Heart left ventricle (tissue), 16 donors: Measurements from ENCODE around the gene SYTL2. TPM values are rescaled to one million over a fixed set of nuclear protein-coding genes. Genes with fewer than 3 reads are reported as not detected.

Experiments used
- ATAC-seq, 4 donors: fragments of 200-7000 bp; cut with Tn5 transposase; one replicate each; pipeline ENCODE4 v1.9.1; 2020 to 2022; ENCODE audit warnings: moderate library complexity in 4 of 4, mild to moderate bottlenecking in 3 of 4, moderate number of reproducible peaks in 1 of 4
- DNase-seq, 5 donors: peaks; one replicate each; pipeline ENCODE4 v3.0.0-alpha.2; 2020
- H3K27ac ChIP-seq, 12 donors: fragments of 200-600 bp; sonication (generic) in 4 of 12; one replicate each; pipeline versions ENCODE4 v1.5.0 to v1.8.0; 2016 to 2022; ENCODE audit warnings: mild to moderate bottlenecking in 2 of 12
- H3K27me3 ChIP-seq, 9 donors: fragments of 200-600 bp; sonication (generic) in 2 of 9; one replicate each; pipeline versions ENCODE4 v1.5.1 to v1.8.0; 2016 to 2022; ENCODE audit warnings: mild to moderate bottlenecking in 3 of 9
- H3K36me3 ChIP-seq, 9 donors: fragments of 200-600 bp; sonication (generic) in 2 of 9; one replicate each; pipeline versions ENCODE4 v1.5.0 to v1.8.0; 2018 to 2022; ENCODE audit warnings: mild to moderate bottlenecking in 2 of 9
- H3K4me1 ChIP-seq, 12 donors: fragments of 200-600 bp; sonication (generic) in 4 of 12; one replicate each; pipeline versions ENCODE4 v1.5.0 to v1.8.0; 2016 to 2022; ENCODE audit warnings: mild to moderate bottlenecking in 3 of 12
- H3K4me3 ChIP-seq, 12 donors: fragments of 200-600 bp; sonication (generic) in 4 of 12; one replicate each; pipeline versions ENCODE4 v1.5.0 to v1.8.0; 2017 to 2022; ENCODE audit warnings: mild to moderate bottlenecking in 9 of 12, moderate library complexity in 4 of 12
- H3K9me3 ChIP-seq, 12 donors: fragments of 200-600 bp; sonication (generic) in 4 of 12; one replicate each; pipeline versions ENCODE4 v1.5.0 to v1.8.0; 2016 to 2022; ENCODE audit warnings: mild to moderate bottlenecking in 1 of 12
- POLR2A ChIP-seq, 2 donors: fragments of 450-650 bp; IDR thresholded peaks; one replicate each; pipeline ENCODE4 v1.6.1; 2017; ENCODE audit warnings: antibody characterized with exemption in 2 of 2, mild to moderate bottlenecking in 2 of 2, moderate library complexity in 2 of 2
- WGBS, 4 donors: extraction: QIAGEN DNeasy Blood & Tissue Kit in 2 of 4; methylation state at CpG; one replicate each; pipeline versions ENCODE4 v1.1.5 to v1.1.7; 2013 to 2018; 5-methylcytosine and 5-hydroxymethylcytosine counted together
- intact Hi-C, 10 donors: fragments of 100-400 bp; cut with DNase I; formaldehyde crosslinking; loops; one replicate each; pipeline versions ENCODE4 v1.11.1 to v1.14.2; 2022
- polyA plus RNA-seq, 2 donors: library from polyadenylated mRNA; stranded (reverse); fragments of 200-250 nt; gene quantifications; one replicate each; pipeline ENCODE4 v1.2.3, GENCODE V29; 2013
- total RNA-seq, 9 donors: library from RNA; depleted of rRNA in 2 of 9; stranded (reverse); fragments of >200 nt in 2 of 9; fragmentation: NEBNext Ultra II Directional in 3 of 9; extraction: Animal tissue kit (Norgen Biotek cat#: 25700) in 3 of 9; gene quantifications; one replicate each; pipeline versions ENCODE4 v1.1.0 to v1.2.4, GENCODE V29; 2016 to 2023
- TF ChIP-seq, protein P1 (sequence below), 12 donors: fragments of 200-600 bp; sonication (generic) in 4 of 12; IDR thresholded peaks; one replicate each; pipeline versions ENCODE4 v1.5.0 to v1.8.0; 2018 to 2022; ENCODE audit warnings: antibody characterized with exemption in 12 of 12, mild to moderate bottlenecking in 5 of 12
- donor health status: ischemic (EF 13 %, LVEDD 7.1; RV severe dilation, severe dysfunction).
- donor health status: healthy with polysubstance abuse.
- donor health status: DM: no; HTN: yes; CAD: no.
- donor health status: DM: no; HTN: no; CAD: no.
- donor health status: ischemic (EF 25% LVEDD 6.9; RV normal size, moderate dysfunction).
- donor health status: ischemic (EF 25% LVEDD 5.7; RV mildly dilated, moderate dysfunction).
- donor health status: healthy.
- donor health status: DM: yes; HTN: yes; CAD: no.
- donor health status: ischemic (EF 35%, LVEDD 5.7; RV mildly dilated, moderate dysfunction).
- donor health status: nonischemic (EF 11% LVEDD 7.7; RV severe dilation, severe dysfunction).
- donor health status: DM: yes; HTN: yes; CAD: no.
- donor health status: PGD.
- donor health status: ischemic (EF 29% LVEDD 5.4; RV normal size, mild dysfunction).
- donor health status: nonischemic (EF 23%, LVEDD 6.1; RV moderate dilation, normal function).

SYTL2 gene
- total and polyA plus RNA-seq, 11 donors = 2.2 to 9.5 (median 4.9) TPM

DNA sequence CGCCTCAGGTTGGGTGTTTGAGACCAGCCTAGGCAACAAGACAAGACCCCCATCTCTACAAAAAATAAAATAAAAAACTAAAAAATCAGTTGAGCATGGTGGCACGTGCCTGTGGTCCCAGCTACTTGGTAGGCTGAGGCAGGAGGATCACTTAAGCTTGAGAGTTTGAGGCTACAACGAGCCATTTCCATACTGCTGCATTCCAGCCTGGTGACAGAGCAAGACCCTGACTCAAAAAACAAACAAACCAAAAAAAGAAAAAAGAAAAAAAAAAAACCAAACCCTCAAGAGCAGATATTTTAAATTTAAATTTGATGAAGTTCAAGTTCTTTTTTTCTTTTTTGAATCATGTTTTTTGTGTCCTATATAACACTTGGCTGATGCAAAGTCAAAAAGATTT, 37.1 kb upstream of the SYTL2 start:
- Histone ChIP-seq H3K4me1 (no peaks in the 10 kb centered on the region), H3K9me3 (peaks cover 0 to 8% (median 0%) of the 10 kb centered on the region in 12 donors), H3K4me3 (no peak overlapping the region), H3K36me3 (no peaks in the 10 kb centered on the region), H3K27me3 (no peaks in the 10 kb centered on the region), H3K27ac (no peak overlapping the region)
- DNase-seq (no peak), ATAC-seq (no peak)
- intact Hi-C loops = no loop called here
- WGBS, 4 donors = 89 to 97% (median 93%) methylated on average over 3 of the region's 3 CpGs
- TF ChIP-seq, protein P1, sequence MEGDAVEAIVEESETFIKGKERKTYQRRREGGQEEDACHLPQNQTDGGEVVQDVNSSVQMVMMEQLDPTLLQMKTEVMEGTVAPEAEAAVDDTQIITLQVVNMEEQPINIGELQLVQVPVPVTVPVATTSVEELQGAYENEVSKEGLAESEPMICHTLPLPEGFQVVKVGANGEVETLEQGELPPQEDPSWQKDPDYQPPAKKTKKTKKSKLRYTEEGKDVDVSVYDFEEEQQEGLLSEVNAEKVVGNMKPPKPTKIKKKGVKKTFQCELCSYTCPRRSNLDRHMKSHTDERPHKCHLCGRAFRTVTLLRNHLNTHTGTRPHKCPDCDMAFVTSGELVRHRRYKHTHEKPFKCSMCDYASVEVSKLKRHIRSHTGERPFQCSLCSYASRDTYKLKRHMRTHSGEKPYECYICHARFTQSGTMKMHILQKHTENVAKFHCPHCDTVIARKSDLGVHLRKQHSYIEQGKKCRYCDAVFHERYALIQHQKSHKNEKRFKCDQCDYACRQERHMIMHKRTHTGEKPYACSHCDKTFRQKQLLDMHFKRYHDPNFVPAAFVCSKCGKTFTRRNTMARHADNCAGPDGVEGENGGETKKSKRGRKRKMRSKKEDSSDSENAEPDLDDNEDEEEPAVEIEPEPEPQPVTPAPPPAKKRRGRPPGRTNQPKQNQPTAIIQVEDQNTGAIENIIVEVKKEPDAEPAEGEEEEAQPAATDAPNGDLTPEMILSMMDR (IDR thresholded peaks at IDR 0.05) = no peak

DNA sequence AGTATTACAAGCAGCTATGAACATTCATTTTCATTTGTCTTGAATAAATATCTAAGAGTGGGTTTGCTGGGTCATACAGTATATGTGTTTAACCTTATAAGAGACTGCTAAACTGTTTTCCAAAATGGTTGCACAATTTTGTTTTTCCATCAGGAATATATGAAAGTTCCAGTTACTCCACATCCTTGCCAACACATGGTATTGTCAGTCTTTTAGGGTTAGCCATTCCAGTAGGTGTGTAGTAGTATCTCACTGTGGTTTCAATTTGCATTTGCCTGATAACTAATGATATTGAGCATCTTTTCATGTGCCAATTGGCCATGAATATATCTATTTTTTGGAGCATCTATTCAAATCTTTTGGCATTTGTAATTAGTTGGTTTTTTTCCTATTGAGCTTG, 36.5 kb upstream of the SYTL2 start:
- H3K4me3 ChIP-seq = no peak overlapping the region
- H3K27ac ChIP-seq = no peak overlapping the region
- no peaks in the 10 kb centered on the region for H3K27me3 ChIP-seq
- DNase-seq = no peak
- H3K4me1 ChIP-seq = no peaks in the 10 kb centered on the region
- TF ChIP-seq POLR2A (IDR thresholded peaks at IDR 0.05) = no peak
- TF ChIP-seq, protein P1 (IDR thresholded peaks at IDR 0.05) = no peak
- no peak for ATAC-seq
- peaks cover 0 to 8% (median 0%) of the 10 kb centered on the region in 12 donors for H3K9me3 ChIP-seq
- intact Hi-C loops = no loop called here
- H3K36me3 ChIP-seq = no peaks in the 10 kb centered on the region

DNA sequence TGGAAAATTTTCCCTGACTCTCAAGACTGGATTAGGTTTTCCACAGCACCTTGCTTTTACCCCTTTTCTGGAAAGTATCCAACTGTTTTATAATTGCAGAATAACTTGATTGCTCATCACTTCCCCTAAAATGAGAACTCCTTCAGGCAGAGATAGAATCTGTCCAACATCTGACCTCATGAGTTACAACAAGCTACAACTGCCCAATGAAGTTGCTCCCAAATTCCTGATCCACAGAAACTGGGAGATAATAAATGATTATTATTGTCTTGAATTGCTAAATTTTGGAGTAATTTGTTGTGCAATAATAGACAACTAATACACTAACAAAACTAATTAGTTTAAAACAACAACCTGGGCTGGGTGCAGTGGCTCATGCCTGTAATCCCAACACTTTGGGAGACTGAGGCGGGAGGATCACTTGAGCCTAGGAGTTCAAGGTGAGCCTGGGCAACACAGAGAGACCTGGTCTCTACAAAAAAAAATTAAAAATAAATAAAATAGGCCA, 34.2 kb upstream of the SYTL2 start:
- H3K36me3 ChIP-seq = no peaks in the 10 kb centered on the region
- no peaks in the 10 kb centered on the region for H3K4me1 ChIP-seq
- no peak for TF ChIP-seq POLR2A (IDR thresholded peaks at IDR 0.05)
- TF ChIP-seq, protein P1 (IDR thresholded peaks at IDR 0.05) = no peak
- no peaks in the 10 kb centered on the region for H3K27me3 ChIP-seq
- H3K4me3 ChIP-seq = no peak overlapping the region
- peaks cover 0 to 6% (median 0%) of the 10 kb centered on the region in 12 donors for H3K9me3 ChIP-seq
- WGBS, 4 donors = 93 to 100% (median 98%) methylated on average over 1 of the region's 1 CpG
- H3K27ac ChIP-seq = no peak overlapping the region
- ATAC-seq = peak in 1 of 4 donors; percentile 20
- DNase-seq = no peak
- intact Hi-C loops = no loop called here

DNA sequence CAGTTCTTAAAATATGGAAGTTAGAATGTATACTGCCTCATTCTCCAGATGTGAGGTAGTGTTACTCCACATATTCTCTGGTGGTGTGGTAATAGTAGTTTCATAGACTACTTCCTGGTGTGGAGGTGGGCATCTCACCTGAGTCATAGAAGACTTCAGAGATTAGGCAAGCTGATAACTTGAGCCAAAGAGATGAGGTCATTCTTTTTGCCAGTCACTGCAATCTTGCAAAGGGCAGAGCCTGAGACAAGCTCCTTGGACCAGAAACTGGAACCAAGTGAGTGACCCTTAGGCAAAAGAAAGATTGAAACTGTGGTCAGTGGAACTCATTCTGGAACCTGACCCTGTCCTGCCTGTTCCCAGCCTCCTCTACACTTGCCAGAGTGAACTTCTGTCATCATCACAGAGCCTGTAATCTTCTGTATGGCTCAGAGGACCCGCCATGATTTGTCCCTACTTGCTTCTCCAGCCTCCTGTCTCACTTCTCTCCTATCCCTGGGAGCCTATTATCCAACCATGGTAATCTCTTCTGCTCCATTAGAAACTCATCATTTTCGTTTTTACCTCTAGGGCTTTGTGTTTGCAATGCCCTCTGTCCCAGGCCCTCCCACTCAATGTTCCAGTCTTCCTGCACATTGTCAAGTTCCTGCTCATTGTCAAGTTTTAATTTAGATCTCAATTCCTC, 33.6 kb upstream of the SYTL2 start:
- DNase-seq = no peak
- Histone ChIP-seq H3K9me3 (peaks cover 0 to 6% (median 0%) of the 10 kb centered on the region in 12 donors), H3K27me3 (no peaks in the 10 kb centered on the region), H3K4me3 (no peak overlapping the region), H3K27ac (no peak overlapping the region), H3K36me3 (no peaks in the 10 kb centered on the region), H3K4me1 (no peaks in the 10 kb centered on the region)
- intact Hi-C loops = no loop called here
- peak in 1 of 4 donors; percentile 12 for ATAC-seq
- TF ChIP-seq, protein P1 (IDR thresholded peaks at IDR 0.05) = no peak
- no peak for TF ChIP-seq POLR2A (IDR thresholded peaks at IDR 0.05)
- 56 to 66% (median 61%) methylated on average over 2 of the region's 2 CpGs for WGBS, 4 donors
